K562 (cell line): ENCODE results near the gene PUM2. TPM values are rescaled to one million over a fixed set of nuclear protein-coding genes. Genes with fewer than 3 reads are reported as not detected.

Experiments
- ARNT ChIP-seq, 2 experiments: fragments of 450-650 bp; IDR thresholded peaks; 2 replicates each; pipeline ENCODE4 v1.6.1; 2016; ENCODE audit warnings: mild to moderate bottlenecking in 1 of 2
- BMI1 ChIP-seq: fragments of 150-350 bp; IDR thresholded peaks from 2 replicates; pipeline ENCODE4 v1.6.1; 2014; ENCODE audit warnings: low read length
- CBX2 ChIP-seq: fragments of 200-600 bp; sonication (generic); IDR thresholded peaks from one replicate; pipeline ENCODE4 v1.6.1; 2012; ENCODE audit warnings: mild to moderate bottlenecking, low read length, inconsistent platforms; ENCODE audit not compliant: insufficient read depth, poor library complexity, severe bottlenecking
- CBX3 ChIP-seq, 2 experiments: IDR thresholded peaks; 1 replicate in 1 of 2; 2 replicates in 1 of 2; pipeline ENCODE4 v1.6.1; 2012; ENCODE audit warnings: inconsistent platforms in 2 of 2, low read length in 2 of 2, borderline replicate concordance in 1 of 2, control low read depth in 1 of 2
- CLOCK ChIP-seq: fragments of 250-450 bp; sonication (Bioruptor Pico); IDR thresholded peaks from 2 replicates; pipeline ENCODE4 v1.4.0; 2020; ENCODE audit warnings: mild to moderate bottlenecking, moderate library complexity, borderline replicate concordance
- DDX20 ChIP-seq: fragments of 450-650 bp; IDR thresholded peaks from 2 replicates; pipeline ENCODE4 v1.6.1; 2016; ENCODE audit warnings: missing genetic modification characterization, low read depth, mild to moderate bottlenecking, missing compliant biosample characterization, moderate library complexity
- ETV1 ChIP-seq: fragments of 450-650 bp; conservative IDR thresholded peaks from 2 replicates; pipeline ENCODE4 v1.6.1; 2016; ENCODE audit warnings: missing genetic modification characterization, control low read depth, low read depth, missing compliant biosample characterization
- ETV6 ChIP-seq, 3 experiments: fragments of 150-350 bp in 1 of 3; sonication (generic) in 1 of 3; formaldehyde crosslinking in 1 of 3; IDR thresholded peaks; 2 replicates each; pipeline versions ENCODE4 v1.6.1 to v1.8.0; 2014 to 2022; ENCODE audit warnings: borderline replicate concordance in 2 of 3, low read depth in 2 of 3, antibody characterized with exemption in 1 of 3, low read length in 1 of 3, mild to moderate bottlenecking in 1 of 3, missing genetic modification reagents in 1 of 3
- JUN ChIP-seq, 2 experiments: sonication (generic) in 1 of 2; formaldehyde crosslinking in 1 of 2; IDR thresholded peaks; 2 replicates each; pipeline versions ENCODE4 v1.6.1 to v1.8.0; 2012 to 2022; ENCODE audit warnings: borderline replicate concordance in 2 of 2, mild to moderate bottlenecking in 2 of 2, improper control_type of control experiment in 1 of 2, low read depth in 1 of 2, low read length in 1 of 2, missing genetic modification reagents in 1 of 2
- KLF13 ChIP-seq: fragments of 450-650 bp; IDR thresholded peaks from 2 replicates; pipeline ENCODE4 v1.6.1; 2016; ENCODE audit warnings: missing genetic modification characterization, low read depth, mild to moderate bottlenecking, missing compliant biosample characterization, moderate library complexity, borderline replicate concordance
- KLF16 ChIP-seq: IDR thresholded peaks from 2 replicates; pipeline ENCODE4 v1.6.1; 2016; ENCODE audit warnings: antibody characterized with exemption
- MAFK ChIP-seq: IDR thresholded peaks from 2 replicates; pipeline ENCODE4 v1.6.1; 2011; ENCODE audit warnings: low read length, improper control_type of control experiment
- MCM7 ChIP-seq, 2 experiments: fragments of 450-650 bp; IDR thresholded peaks; 2 replicates each; pipeline ENCODE4 v1.6.1; 2016 to 2018
- MTF1 ChIP-seq: fragments of 250-450 bp; sonication (Bioruptor Pico); IDR thresholded peaks from 2 replicates; pipeline ENCODE4 v1.9.0; 2021; ENCODE audit warnings: moderate library complexity, mild to moderate bottlenecking, inconsistent platforms, borderline replicate concordance
- NKRF ChIP-seq: fragments of 450-650 bp; IDR thresholded peaks from 2 replicates; pipeline ENCODE4 v1.6.1; 2016; ENCODE audit warnings: borderline replicate concordance
- PCBP1 ChIP-seq: fragments of 200-400 bp; formaldehyde crosslinking; IDR thresholded peaks from 2 replicates; pipeline ENCODE4 v1.6.1; 2018; ENCODE audit warnings: mild to moderate bottlenecking, low read depth, low read length; ENCODE audit not compliant: poor library complexity, severe bottlenecking
- TBL1XR1 ChIP-seq, 2 experiments: IDR thresholded peaks; 2 replicates each; pipeline ENCODE4 v1.6.1; 2012; ENCODE audit warnings: improper control_type of control experiment in 2 of 2, low read length in 2 of 2, mild to moderate bottlenecking in 1 of 2
- TEAD4 ChIP-seq, 2 experiments: sonication (generic) in 1 of 2; formaldehyde crosslinking in 1 of 2; IDR thresholded peaks; 2 replicates each; pipeline versions ENCODE4 v1.6.1 to v1.8.0; 2012 to 2022; ENCODE audit warnings: borderline replicate concordance in 1 of 2, inconsistent platforms in 1 of 2, low read length in 1 of 2, mild to moderate bottlenecking in 1 of 2, missing genetic modification reagents in 1 of 2
- THRAP3 ChIP-seq: fragments of 450-650 bp; IDR thresholded peaks from 2 replicates; pipeline ENCODE4 v1.6.1; 2016; ENCODE audit warnings: mild to moderate bottlenecking, inconsistent platforms, borderline replicate concordance
- ZBED1 ChIP-seq: IDR thresholded peaks from 2 replicates; pipeline ENCODE4 v1.6.1; 2014
- ZBTB9 ChIP-seq: fragments of 450-650 bp; formaldehyde crosslinking; IDR thresholded peaks from 2 replicates; pipeline ENCODE4 v1.4.0; 2020; ENCODE audit warnings: mild to moderate bottlenecking, moderate library complexity
- ZNF217 ChIP-seq: sonication (generic); formaldehyde crosslinking; IDR thresholded peaks from 2 replicates; pipeline ENCODE4 v1.8.0; 2022; ENCODE audit warnings: mild to moderate bottlenecking, missing genetic modification reagents
- polyA plus RNA-seq, 8 experiments: library from polyadenylated mRNA; depleted of rRNA in 4 of 8; stranded (reverse) in 5 of 8; unstranded in 3 of 8; fragments of >200 nt; fragmentation: Nextera tagmentation in 2 of 8; fragmentation: Illumina TruSeq in 1 of 8; extraction: Ambion mirVana in 2 of 8; extraction: Trizol in 1 of 8; gene quantifications; 2 replicates each; pipeline versions ENCODE4 v1.2.1 to v1.2.3, GENCODE V29; 2011 to 2014; ENCODE audit warnings: inconsistent platforms in 1 of 8, missing spikeins in 1 of 8
- total RNA-seq, 7 experiments: library from RNA; depleted of rRNA in 6 of 7; stranded (reverse); fragments of >200 nt in 6 of 7; fragmentation: Illumina TruSeq in 2 of 7; extraction: Trizol in 2 of 7; gene quantifications; 2 replicates each; pipeline versions ENCODE4 v1.2.1 to v1.2.3, GENCODE V29; 2011 to 2021; ENCODE audit warnings: low replicate concordance in 1 of 7

Gene PUM2
- total and polyA plus RNA-seq, 9 of the 15 experiments (the other 6 are each of a cell fraction or from before 2014, with no cell fraction given), result 13.4 to 61.9 (median 28.3) TPM

GRCh38 chr2:20291106-20291564, 59.5 kb downstream of the PUM2 start (continued):
- TF ChIP-seq DDX20, result no peak
- TF ChIP-seq KLF16, result peak; percentile 18; the same call in 1 of the 2 replicates
- TF ChIP-seq MCM7 (IDR thresholded peaks at IDR 0.05), result no peak
- peak in 1 of 2 experiments; percentile 47; a peak in 1 of 3 replicates for TF ChIP-seq CBX3 (IDR thresholded peaks at IDR 0.05; ENCODE audit: borderline replicate concordance in 1 of 2, low read length in 2 of 2)
- TF ChIP-seq PCBP1, result no peak
- TF ChIP-seq CBX2, result no peak
- no peak for TF ChIP-seq ARNT (IDR thresholded peaks at IDR 0.05)
- no peak for TF ChIP-seq MAFK
- TF ChIP-seq ZBED1, result no peak
- no peak for TF ChIP-seq CLOCK (CRISPR knock-in tag)
- TF ChIP-seq ETV1 (tag), result no peak
- no peak for TF ChIP-seq KLF13 (tag)
- TF ChIP-seq JUN (IDR thresholded peaks at IDR 0.05; ENCODE audit: borderline replicate concordance, low read depth, low read length), result no peak
- no peak for TF ChIP-seq JUN (CRISPR knock-in tag; IDR thresholded peaks at IDR 0.05; ENCODE audit: borderline replicate concordance)
- no peak for TF ChIP-seq BMI1
- no peak for TF ChIP-seq ZNF217 (CRISPR knock-in tag)
- TF ChIP-seq TBL1XR1 (IDR thresholded peaks at IDR 0.05; ENCODE audit: low read length in 2 of 2), result no peak
- TF ChIP-seq ETV6 (IDR thresholded peaks at IDR 0.05; ENCODE audit: borderline replicate concordance in 1 of 2, low read depth in 2 of 2, low read length in 1 of 2), result no peak
- no peak for TF ChIP-seq ETV6 (CRISPR knock-in tag; IDR thresholded peaks at IDR 0.05; ENCODE audit: borderline replicate concordance)
- no peak for TF ChIP-seq NKRF
- TF ChIP-seq TEAD4 (IDR thresholded peaks at IDR 0.05; ENCODE audit: low read length), result peak; percentile 88
- peak; percentile 55; the same call in 1 of the 2 replicates for TF ChIP-seq TEAD4 (CRISPR knock-in tag; IDR thresholded peaks at IDR 0.05; ENCODE audit: borderline replicate concordance)
- no peak for TF ChIP-seq ZBTB9
- no peak for TF ChIP-seq THRAP3
- TF ChIP-seq MTF1 (CRISPR knock-in tag), result no peak
